GM19035 (cell line): Measurements from ENCODE around the gene NDUFS2.

ENCODE experiments used
- ATAC-seq: cut with Tn5 transposase; IDR thresholded peaks from one replicate; pipeline ENCODE4 v1.9.1; 2021; ENCODE audit not compliant: unreplicated experiment

Gene NDUFS2

GRCh38 chr1:161172349-161172748 lies 29.8 kb upstream of the NDUFS2 start:
- no peak for ATAC-seq

- ATAC-seq = no peak
Observed at GRCh38 chr1:161172776-161173376, 29.3 kb upstream of the NDUFS2 start.

- no peak for ATAC-seq
Observed at GRCh38 chr1:161173711-161174110, 28.5 kb upstream of the NDUFS2 start.

GRCh38 chr1:161174911-161175310 lies 27.3 kb upstream of the NDUFS2 start:
- no peak for ATAC-seq

- ATAC-seq = no peak
Observed at GRCh38 chr1:161175771-161176453, 26.3 kb upstream of the NDUFS2 start.

- no peak for ATAC-seq
Observed at GRCh38 chr1:161176468-161177111, 25.6 kb upstream of the NDUFS2 start.

GRCh38 chr1:161177112-161177935 lies 24.8 kb upstream of the NDUFS2 start, which contains the start of gene B4GALT3:
B4GALT3 (minus strand) TSS chr1:161177507; CDS start chr1:161176060, 1,447 bp downstream.
- ATAC-seq = peak; percentile 84

- no peak for ATAC-seq
Observed at GRCh38 chr1:161177936-161178244, 24.3 kb upstream of the NDUFS2 start.

- no peak for ATAC-seq
Observed at GRCh38 chr1:161179698-161180097, 22.5 kb upstream of the NDUFS2 start.

- ATAC-seq = no peak
Observed at GRCh38 chr1:161180639-161181038, 21.5 kb upstream of the NDUFS2 start.

GRCh38 chr1:161182214-161182613 lies 20.0 kb upstream of the NDUFS2 start:
- ATAC-seq = no peak

- peak; percentile 73 for ATAC-seq
Observed at GRCh38 chr1:161185282-161185682, 16.9 kb upstream of the NDUFS2 start.

GRCh38 chr1:161185732-161186311 lies 16.3 kb upstream of the NDUFS2 start:
- ATAC-seq = peak; percentile 18

GRCh38 chr1:161187311-161187710 lies 14.9 kb upstream of the NDUFS2 start:
- no peak for ATAC-seq

GRCh38 chr1:161188381-161188780 lies 13.8 kb upstream of the NDUFS2 start:
- no peak for ATAC-seq

- ATAC-seq = no peak
Observed at GRCh38 chr1:161189036-161189435, 13.1 kb upstream of the NDUFS2 start.

GRCh38 chr1:161190962-161191521 lies 11.1 kb upstream of the NDUFS2 start:
- no peak for ATAC-seq

- no peak for ATAC-seq
Observed at GRCh38 chr1:161191971-161192370, 10.2 kb upstream of the NDUFS2 start.

GRCh38 chr1:161192476-161193465 lies 9.4 kb upstream of the NDUFS2 start:
- ATAC-seq = no peak
